Right lobe of liver (tissue), 4 donors: ENCODE data around the gene P4HA3.

Experiments used
- POLR2A ChIP-seq: fragments of 450-650 bp; IDR thresholded peaks from one replicate; pipeline ENCODE4 v1.6.1; 2017; ENCODE audit warnings: antibody characterized with exemption, mild to moderate bottlenecking
- TF ChIP-seq, protein P1 (sequence below), 4 donors: fragments of 200-600 bp in 3 of 4; fragments of 450-650 bp in 1 of 4; IDR thresholded peaks; one replicate each; pipeline versions ENCODE4 v1.5.1 to v1.8.0; 2016 to 2022; ENCODE audit warnings: antibody characterized with exemption in 4 of 4, mild to moderate bottlenecking in 2 of 4
- donor health status: DM: no; HTN: no; CAD: no.
- donor health status: DM: no; HTN: no; CAD: no.
- donor health status: DM: no; HTN: yes; CAD: no.

DNA sequence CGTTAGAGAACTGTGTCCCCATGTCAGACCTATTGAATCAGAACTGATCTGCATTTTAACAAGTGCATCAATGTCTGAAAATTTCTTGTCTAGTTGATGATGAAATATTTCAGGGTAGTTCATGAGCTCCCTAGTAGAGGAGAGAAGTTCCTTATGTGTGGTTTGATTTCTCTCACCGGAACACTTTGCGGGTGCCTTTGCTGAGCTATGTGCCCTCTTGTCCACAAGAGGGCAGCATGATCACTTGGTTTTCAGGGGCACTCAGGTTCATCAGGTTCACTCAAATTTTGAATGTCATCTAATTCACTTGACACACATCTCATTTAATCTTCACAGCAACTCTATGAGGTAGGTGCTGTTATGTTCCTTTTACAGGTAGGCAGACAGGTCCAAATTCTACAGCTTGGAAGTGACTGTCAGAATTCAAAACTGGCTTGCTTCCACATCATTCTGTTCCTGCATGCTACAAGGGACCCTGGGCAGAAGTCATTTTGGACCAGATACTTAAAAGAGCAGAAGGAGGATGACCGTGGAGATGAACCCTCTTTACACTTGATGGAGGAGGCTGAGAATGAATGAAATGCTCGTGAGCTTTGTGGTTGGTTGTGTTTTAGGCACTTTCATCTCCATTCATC, 55.6 kb downstream of the P4HA3 start:
- TF ChIP-seq, protein P1, sequence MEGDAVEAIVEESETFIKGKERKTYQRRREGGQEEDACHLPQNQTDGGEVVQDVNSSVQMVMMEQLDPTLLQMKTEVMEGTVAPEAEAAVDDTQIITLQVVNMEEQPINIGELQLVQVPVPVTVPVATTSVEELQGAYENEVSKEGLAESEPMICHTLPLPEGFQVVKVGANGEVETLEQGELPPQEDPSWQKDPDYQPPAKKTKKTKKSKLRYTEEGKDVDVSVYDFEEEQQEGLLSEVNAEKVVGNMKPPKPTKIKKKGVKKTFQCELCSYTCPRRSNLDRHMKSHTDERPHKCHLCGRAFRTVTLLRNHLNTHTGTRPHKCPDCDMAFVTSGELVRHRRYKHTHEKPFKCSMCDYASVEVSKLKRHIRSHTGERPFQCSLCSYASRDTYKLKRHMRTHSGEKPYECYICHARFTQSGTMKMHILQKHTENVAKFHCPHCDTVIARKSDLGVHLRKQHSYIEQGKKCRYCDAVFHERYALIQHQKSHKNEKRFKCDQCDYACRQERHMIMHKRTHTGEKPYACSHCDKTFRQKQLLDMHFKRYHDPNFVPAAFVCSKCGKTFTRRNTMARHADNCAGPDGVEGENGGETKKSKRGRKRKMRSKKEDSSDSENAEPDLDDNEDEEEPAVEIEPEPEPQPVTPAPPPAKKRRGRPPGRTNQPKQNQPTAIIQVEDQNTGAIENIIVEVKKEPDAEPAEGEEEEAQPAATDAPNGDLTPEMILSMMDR (IDR thresholded peaks at IDR 0.05), result peak; percentile 77 to 94 (median 93)
- no peak for TF ChIP-seq POLR2A
